Left forelimb (tissue), 1 donor: ENCODE measurements around the gene CCDC87.
A peak's percentile ranks its signal among the peaks of the same experiment; 100 is the strongest.

Experiments used
- DNase-seq: peaks from one replicate; pipeline ENCODE4 v3.0.0-alpha.2; 2018; ENCODE audit warnings: low spot score

Gene CCDC87

DNA sequence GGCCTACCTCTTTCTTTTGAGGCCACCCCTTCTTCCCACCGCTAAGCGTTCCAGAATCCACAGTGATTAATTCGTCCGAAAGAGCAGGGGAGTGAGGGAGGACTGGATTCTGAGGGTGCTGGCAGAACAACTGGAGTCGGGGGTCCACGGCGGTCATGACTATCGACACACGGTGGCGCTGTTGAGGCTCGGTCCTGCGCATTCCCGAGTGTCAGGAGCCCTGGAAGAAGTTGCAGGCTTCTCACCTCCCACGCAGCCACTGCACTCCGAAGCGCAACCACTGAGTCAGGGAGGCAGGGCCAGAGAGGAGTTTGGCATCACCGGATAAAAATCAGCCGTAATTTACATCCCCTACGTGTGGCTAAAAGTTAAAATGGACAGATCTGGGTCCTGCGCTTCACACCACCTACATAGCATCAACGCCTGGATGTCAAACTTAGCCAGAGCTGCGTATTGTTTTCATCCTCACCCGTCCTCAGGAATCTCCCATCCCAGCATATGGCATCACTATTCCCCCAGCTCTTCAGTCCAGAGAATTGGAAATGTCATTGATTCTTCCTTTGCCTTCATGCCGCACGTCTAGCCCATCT is 13.8 kb downstream of the CCDC87 start:
- DNase-seq = peak; percentile 80

DNA sequence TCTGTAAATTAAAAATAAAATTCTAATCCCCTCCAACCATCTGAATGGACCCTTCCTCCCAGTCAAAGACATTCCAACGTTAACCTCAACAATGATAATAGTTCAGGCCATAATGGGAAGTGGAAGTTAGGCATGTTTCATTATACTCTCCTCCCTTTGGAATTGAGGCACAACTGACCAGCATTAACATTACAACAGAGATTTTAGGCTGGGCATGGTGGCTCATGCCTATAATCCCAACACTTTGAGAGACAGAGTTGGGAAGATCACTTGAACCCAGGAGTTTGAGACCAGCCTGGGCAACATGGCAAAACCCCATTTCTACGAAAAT is 22.0 kb downstream of the CCDC87 start:
- no peak for DNase-seq

DNA sequence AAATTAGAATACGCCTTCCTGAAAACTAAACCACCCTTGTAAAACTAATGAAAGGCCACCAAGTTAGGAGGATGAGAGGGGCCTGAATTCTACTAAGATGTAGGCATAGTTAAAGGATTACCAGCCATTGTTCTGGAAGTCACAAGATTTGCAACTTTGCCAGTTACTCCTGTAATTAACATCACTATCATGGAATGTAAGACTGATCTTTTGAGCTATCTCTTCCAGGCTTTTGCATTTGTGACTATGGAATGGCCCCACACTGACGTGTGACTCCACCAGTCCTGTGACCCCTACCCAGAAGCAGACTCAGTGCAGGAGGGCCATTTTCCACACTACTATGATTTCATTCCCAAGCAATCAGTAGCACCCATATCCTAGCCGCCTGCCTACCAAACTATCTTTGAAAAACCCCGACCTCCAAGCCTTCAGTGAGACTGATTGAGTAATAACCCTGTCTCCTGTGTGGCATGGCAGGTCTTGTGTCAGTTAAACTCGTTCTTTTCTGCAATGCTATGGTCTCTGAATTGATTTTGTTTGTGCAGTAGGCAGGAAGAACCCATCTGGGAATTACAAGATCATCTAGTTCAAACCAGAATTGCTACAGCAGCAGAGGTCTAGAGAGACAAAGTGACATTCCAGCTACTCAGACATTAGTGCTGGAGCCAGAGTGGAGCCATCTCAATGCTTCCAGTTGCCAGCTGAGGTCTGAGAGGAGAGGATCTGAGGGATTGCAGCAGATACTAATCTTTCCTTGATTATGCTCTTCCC is 22.6 kb downstream of the CCDC87 start:
- no peak for DNase-seq

DNA sequence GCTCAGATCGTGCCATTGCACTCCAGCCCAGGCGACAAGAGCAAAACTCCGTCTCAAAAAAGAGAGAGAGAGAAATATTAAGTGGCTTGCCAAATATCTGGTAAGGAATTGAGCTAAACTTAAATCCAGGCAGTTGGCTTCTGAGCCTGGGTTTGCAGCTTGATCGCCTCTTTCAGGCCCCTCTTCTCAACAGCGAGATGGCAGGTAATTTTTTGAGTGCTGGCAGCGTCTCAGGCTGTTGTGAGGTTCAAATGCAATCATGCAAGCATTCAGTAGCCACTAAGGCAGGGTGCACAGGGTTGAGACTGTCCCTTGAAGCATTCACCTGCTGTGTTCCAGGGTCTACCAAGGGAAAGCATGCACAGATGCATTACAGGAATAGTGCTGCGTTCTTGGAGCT is 23.8 kb downstream of the CCDC87 start:
- DNase-seq = no peak

DNA sequence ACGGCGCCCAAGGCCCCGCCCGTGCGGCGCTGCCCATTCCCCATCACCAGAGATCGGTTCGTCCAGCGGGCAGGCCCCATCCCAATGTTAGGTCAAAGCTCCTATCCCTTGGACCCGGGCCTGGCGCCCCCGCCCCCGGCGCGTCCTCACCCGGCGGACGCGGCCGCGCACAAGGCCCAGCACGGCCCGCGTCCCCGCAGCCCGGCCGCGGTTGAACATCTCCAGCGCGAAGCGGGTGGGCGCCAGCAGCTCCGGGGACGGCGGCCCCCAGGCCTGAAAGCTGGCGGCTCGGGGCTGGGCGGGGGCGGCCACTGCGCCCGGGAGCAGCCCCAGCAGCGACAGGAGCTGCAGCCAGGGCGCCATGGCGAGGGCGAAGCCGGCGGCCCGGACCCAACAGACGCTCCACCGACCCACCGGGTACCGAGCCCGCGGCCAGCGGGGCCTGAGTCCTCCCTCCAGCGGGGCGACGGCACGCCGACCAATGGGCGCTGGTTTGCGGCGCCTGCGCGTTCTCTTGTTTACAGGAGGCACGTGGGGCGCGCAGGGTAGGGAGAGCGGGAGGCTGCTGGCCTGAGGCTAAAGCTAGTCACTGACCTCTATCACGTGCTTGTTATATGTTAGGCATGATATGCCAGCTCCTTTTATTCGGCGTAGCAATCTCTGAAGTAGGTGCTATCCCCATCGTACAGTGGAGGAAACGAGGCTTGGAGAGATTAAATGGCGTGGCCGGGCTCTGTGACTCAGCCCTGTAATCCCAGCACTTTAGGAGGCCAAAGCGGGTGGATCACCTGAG is 24.5 kb downstream of the CCDC87 start, which contains the start of gene CTSF:
Gene CTSF (minus strand): TSS at position 483 of the 793 bp plus-strand sequence. CDS start 120 bp downstream, at position 363.
- DNase-seq = no peak

DNA sequence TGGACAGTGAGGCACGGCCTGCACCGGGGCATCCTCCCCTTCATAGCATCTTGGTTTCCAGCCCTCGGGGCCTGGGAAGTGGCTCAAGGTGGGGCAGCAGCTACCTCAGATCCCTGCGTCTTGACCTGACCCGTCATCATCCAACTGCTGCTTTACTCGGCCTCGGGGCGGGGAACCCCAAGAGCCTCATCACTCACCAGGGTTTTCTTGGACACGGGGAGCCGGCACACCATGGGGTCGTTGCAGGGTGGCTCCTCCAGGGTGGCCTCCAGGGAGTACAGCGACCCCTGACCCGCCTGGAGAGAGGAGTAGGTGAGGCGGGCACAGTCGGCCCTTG is 25.1 kb downstream of the CCDC87 start:
- DNase-seq = no peak

DNA sequence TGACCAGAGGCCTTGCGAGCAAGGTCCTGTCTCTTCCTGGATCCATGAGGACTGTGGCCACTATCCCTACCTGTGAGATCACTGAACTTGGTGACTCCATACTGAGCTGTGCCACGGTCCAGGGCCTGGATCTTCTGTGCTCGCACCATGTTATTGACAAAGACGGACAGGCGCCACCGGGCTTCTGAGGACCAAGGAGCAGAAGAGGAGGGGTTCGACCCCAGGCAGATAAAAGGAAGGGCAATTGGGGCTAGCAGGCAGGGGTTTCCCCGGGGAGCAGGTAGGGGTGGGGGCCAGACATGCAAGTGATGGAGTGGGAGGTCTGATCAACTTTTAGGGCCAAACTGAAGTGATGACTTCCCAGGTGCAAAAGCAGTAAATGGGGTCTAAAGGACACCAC is 26.6 kb downstream of the CCDC87 start:
- DNase-seq = no peak

DNA sequence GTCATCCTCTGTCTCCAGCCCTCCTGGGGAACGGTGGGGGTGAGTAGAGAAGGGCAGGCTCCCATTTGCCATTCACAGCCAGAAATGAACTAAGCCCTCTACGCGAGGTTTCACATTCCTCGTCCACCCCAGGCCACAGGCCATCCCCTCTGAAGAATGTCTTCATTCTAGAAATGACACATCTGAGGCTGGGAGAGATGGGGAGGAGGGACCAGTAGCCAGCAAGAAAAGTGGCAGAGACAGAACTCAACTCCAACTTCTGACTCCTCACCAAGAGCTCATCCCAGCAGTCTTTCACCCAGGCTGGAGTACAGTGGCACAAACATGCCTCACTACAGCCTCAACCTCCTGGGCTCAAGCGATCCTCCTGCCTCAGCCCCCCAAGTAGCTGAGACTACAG is 27.9 kb downstream of the CCDC87 start:
- DNase-seq = no peak

DNA sequence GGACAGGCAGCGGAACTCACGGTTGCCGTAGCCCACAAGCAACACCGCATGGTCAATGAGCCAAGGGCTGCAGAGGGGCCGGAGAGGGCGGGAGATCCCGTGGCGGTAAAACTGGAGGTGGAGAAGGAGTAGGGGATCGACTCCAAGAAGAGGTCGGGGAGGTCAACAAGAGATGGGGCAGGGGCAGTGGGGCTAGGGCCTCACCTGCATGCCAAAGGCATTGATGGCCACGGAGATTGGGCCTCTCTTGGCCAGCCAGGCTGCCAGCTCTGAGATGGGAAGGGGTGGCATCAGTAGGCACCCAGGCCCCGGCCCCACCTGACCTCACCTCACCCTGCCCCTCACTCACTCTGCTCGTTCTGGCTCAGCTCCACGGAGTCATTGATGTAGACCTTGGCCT is 28.3 kb downstream of the CCDC87 start:
- DNase-seq = no peak

DNA sequence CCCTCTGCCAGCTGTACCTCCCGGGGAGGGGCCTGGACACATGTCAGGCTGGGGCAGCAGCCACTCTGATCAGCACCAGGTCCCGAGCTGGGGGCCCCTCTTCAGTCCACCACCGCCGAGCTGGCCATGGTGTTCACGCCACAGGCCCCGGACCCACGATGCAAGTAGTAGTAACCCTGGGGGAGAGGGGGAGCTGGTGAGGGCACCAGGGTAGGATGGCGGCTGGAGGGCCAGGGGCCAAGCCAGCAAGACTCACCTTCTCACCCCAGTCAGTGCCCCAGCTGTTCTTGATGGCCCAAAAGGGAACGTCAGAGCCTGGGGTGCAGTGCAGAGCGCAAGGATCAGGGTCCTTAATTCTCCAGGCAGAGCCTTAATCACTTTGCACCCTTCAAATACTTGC is 29.0 kb downstream of the CCDC87 start:
- DNase-seq = no peak

DNA sequence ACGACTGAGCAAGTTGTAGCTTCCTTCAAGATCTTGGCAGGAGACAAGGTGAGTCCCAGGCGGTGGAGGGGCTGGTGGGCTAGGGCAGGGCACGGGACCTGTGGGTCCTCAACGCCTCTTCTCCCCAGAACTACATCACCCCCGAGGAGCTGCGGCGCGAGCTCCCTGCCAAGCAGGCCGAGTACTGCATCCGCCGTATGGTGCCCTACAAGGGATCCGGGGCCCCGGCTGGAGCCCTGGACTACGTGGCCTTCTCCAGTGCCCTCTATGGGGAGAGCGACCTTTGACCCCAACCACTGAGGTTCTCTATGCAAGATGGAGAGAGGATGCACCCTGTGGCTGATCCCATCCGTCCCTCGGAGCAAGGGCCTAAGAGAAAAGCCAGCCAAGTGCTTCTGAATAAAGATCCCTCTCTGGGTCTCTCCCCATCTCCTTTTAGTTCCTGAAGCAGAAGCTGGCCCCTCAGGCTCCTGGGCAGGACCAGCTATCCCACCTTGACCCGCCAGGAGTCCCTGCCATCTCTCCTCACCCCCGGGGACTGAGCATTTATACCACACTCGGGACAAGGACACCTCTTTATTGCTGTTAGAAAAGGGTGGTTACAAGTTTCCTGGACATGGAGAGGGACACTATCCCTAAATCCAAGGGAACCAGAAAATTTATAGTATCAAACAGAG is 29.8 kb downstream of the CCDC87 start:
- DNase-seq = no peak

DNA sequence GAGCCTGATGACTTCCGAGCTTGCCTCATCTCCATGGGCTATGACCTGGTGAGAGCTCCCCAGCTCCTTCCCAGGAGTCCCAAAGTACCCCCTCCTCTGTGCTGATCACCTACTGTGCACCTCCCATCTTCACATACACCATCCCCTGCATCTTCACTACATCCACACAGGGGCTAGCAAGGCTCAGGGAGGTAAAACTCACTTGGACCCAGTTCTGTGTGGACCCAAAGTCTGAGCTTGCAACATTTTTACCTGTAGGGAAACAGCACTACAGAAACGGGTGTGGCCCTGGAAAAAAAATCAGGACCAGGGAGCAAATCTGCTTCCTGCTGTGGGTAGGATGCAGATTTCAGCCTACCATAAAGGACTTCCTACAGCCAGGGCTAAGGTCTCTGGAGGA is 30.6 kb downstream of the CCDC87 start:
- DNase-seq = no peak

DNA sequence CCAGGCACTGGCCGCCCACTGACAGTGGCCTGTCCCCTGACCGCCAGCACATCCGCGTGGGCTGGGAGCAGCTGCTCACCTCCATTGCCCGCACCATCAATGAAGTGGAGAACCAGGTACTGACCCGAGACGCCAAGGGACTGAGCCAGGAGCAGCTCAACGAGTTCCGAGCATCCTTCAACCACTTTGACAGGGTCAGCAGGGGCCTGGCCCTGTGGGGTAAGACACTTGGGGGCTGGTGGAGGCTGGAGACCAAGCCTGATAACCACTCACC is 31.0 kb downstream of the CCDC87 start:
- no peak for DNase-seq

DNA sequence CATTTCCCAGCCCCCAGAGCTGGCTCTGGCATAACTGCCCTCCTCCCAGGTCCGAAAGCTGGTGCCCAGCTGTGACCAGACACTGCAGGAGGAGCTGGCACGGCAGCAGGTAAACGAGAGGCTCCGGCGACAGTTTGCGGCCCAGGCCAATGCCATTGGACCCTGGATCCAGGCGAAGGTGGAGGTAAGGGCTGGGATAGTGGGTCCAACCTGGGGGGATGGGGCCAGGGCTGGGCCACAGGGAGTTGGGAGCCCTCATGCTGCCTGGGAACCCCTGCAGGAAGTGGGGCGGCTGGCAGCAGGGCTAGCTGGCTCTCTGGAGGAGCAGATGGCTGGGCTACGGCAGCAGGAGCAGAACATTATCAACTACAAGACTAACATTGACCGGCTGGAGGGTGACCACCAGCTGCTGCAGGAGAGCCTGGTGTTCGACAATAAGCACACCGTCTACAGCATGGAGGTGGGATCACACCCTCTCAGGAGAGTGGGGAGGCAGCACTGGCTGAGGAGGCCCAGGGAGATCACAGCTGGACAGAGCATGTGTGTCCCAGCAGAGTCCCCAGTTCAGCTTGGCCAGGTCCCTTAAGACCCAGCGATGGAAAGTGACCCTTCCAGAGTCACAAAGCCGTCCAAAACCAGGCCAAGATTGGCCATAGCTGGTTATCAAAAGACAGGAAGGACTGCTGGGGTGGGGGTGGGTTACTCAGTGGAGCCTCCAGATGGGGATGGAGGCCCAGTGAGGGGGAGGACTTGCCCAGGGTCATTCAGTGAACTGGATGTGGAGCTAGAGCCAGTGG is 31.5 kb downstream of the CCDC87 start:
- DNase-seq = peak; percentile 44

DNA sequence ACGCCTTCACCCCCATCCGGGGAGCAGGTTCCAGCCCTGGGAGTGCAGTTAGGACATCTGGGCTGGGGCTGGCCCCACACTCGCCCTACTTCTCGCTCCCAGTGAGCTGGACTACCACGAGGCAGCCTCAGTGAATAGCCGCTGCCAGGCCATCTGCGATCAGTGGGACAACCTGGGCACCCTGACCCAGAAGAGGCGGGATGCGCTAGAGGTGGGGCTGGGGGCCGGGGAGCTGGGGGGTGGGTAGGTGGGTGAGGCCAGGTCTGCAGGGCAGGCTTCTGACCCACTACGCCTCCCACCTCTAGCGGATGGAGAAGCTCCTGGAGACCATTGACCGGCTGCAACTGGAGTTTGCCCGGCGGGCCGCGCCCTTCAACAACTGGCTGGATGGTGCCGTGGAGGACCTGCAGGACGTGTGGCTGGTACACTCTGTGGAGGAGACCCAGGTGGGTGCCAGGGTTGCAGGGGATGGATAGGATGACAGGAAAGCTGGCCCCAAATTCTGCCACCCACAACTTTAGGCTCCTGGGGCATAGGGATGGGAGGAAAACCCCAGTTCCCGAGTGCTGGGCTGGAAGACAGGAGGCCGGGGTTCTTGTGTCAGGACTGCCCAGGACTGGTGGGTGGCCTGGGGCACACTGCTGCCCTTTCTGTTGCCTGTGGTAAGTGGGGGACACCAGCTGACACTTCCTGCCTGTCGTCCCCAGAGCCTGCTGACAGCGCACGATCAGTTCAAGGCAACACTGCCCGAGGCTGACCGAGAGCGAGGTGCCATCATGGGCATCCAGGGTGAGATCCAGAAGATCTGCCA is 32.8 kb downstream of the CCDC87 start:
- peak; percentile 59 for DNase-seq

DNA sequence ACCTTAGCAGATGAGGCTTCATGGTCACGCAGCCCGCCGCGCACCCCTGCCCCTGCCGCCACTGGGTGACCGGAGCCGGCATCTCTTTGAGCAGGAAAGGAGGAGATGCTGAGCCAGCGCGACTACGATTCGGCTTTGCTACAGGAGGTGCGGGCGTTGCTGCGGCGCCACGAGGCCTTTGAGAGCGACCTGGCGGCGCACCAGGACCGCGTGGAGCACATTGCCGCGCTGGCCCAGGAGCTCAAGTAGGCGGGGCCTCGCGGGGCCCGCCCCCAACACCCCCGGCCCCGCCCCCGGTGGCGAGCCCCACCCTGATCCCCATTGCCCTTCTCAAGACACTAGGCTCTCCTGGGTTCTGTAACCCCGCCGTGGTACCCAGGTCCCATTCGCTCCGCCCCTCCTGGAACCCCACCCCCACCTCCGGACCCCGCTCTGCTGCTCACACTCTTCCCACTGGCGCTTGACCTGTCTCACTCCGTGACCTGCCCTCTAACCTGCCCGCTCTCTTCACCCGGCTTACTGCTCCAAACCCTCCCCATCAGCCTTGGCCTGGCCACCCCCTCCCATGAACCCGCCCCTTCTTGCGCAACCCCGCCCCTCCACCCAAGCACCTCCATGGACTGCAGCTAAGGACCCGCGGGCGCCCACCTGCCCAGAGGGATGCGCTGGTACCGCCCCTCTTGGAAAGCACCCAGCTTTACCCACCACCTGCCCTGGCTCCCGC is 33.6 kb downstream of the CCDC87 start:
- DNase-seq = peak; percentile 63

DNA sequence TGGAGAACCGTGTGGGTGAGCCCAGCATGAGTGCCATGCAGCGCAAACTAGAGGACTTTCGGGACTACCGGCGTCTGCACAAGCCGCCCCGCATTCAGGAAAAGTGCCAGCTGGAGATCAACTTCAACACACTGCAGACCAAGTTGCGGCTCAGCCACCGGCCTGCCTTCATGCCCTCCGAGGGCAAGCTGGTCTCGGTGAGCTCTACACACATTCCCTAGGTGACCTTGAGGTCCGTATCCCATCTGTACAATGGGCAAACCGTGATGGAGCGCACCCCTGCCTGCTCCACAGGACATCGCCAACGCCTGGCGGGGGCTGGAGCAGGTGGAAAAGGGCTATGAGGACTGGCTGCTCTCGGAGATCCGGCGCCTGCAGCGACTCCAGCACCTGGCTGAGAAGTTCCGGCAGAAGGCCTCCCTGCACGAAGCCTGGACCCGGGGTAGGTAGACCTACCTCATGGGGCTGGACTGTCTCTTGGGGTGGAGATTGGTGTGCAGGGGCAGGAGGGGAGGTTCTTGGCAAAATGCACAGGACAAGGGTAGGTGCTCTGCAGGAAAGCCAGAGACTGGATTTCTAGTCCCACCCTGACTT is 35.0 kb downstream of the CCDC87 start:
- DNase-seq = no peak

DNA sequence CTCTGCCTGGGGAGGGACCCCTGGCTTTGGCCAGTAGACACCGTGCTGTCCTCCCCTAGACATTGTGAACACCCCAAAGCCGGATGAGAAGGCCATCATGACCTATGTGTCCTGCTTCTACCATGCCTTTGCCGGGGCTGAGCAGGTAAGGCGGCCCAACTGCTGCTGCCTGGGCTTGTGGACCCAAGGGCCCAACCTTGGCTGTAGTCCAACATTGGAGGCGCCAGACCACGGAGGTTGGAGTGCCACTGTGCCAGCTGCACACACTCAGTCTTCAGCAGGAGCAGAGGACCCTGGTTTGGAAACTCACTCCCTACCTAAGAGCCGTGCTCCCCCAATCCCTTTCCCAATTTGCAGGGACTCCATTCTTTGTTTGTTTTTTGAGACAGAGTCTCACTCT is 36.8 kb downstream of the CCDC87 start:
- DNase-seq = no peak

DNA sequence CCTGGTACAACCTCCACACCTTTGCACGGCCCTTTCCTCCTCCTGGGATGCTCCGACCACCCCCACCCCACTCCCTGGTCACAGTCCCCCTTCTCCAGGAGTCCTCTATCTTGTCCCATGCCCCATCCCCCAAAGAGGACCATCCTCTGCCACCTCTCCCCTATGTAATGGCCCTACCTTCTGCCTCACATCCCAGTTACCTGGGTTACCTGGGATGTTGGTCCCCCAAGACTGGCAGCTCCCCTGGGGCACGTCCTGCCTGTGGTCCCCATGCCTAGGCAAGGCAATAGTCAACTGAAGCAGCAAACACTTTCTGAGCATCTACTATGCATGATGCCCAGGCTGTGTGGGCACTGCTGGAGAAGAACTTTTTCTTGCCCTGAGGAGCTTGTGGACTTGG is 37.4 kb downstream of the CCDC87 start:
- no peak for DNase-seq

DNA sequence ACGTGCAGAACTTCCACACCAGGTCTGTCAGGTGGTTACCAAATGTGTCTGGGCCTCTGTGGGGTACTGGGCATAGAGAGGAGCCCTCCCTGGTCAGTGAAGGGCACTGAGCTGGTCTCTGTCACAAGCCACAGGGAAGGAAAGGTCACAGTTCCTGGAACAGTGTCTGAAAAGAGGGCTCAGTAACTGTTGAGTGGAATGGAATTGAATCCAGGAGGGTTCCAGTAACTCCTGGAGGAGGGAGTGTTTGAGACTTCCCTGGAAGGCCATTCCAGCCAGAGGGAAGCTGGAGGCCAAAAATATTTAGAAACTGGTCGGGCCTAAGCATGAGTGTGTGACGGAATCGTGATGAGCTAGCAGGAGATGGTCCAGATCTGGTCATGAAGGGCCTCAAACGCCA is 38.3 kb downstream of the CCDC87 start:
- no peak for DNase-seq
